ENCODE measurements around the gene ANKRD35. TPM values are rescaled to one million over a fixed set of nuclear protein-coding genes. Genes with fewer than 3 reads are reported as not detected.
A peak's percentile ranks its signal among the peaks of the same experiment; 100 is the strongest.

ANKRD35 gene
- polyA plus RNA-seq, 1 of the 3 experiments (the other 2 are of a cell fraction): 0.08 TPM

- no peak for TF ChIP-seq EZH2phosphoT487 (IDR thresholded peaks at IDR 0.05; ENCODE audit: borderline replicate concordance, low read depth)
- peak; percentile 75; the same call in 1 of the 2 replicates for TF ChIP-seq SIN3A (IDR thresholded peaks at IDR 0.05; ENCODE audit: borderline replicate concordance, low read depth, low read length)
- TF ChIP-seq FOSL2 (IDR thresholded peaks at IDR 0.05; ENCODE audit: borderline replicate concordance, low read depth): no peak
- TF ChIP-seq SMC3 (IDR thresholded peaks at IDR 0.05; ENCODE audit: low read depth, low read length): peak; percentile 75
- TF ChIP-seq USF1 (IDR thresholded peaks at IDR 0.05; ENCODE audit: borderline replicate concordance, low read depth): no peak
- TF ChIP-seq, protein P1, sequence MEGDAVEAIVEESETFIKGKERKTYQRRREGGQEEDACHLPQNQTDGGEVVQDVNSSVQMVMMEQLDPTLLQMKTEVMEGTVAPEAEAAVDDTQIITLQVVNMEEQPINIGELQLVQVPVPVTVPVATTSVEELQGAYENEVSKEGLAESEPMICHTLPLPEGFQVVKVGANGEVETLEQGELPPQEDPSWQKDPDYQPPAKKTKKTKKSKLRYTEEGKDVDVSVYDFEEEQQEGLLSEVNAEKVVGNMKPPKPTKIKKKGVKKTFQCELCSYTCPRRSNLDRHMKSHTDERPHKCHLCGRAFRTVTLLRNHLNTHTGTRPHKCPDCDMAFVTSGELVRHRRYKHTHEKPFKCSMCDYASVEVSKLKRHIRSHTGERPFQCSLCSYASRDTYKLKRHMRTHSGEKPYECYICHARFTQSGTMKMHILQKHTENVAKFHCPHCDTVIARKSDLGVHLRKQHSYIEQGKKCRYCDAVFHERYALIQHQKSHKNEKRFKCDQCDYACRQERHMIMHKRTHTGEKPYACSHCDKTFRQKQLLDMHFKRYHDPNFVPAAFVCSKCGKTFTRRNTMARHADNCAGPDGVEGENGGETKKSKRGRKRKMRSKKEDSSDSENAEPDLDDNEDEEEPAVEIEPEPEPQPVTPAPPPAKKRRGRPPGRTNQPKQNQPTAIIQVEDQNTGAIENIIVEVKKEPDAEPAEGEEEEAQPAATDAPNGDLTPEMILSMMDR (IDR thresholded peaks at IDR 0.05): peak; percentile 97
- TF ChIP-seq POLR2AphosphoS5 (IDR thresholded peaks at IDR 0.05; ENCODE audit: low read depth, low read length): peak; percentile 51; the same call in 1 of the 2 replicates
- no peak for TF ChIP-seq JUND (IDR thresholded peaks at IDR 0.05)
- peak; percentile 10; the same call in 1 of the 2 replicates for TF ChIP-seq GABPA (IDR thresholded peaks at IDR 0.05; ENCODE audit: low read depth)
Measured at GRCh38 chr1:145845514-145846161, 40.0 kb downstream of the ANKRD35 start, which contains the start of gene NUDT17 (continued).

GRCh38 chr1:145845144-145845513 lies 40.5 kb downstream of the ANKRD35 start:
- ChIA-PET CTCF (interaction anchor here (0.6 to 5.7 kb wide), 38 partner anchors 8 to 246 kb away, joined by 3 to 162 read pairs (median 6); partner anchors contain the start of genes ANKRD34A, ANKRD35, HJV and ITGA10), POLR2A (interaction anchor here (0.7 to 5.6 kb wide), 3 partner anchors 13 to 82 kb away, joined by 3 to 66 read pairs (median 4); partner anchors contain the start of genes PIAS3, POLR3C, RBM8A and RNF115)
- Histone ChIP-seq H3K4me1 (ENCODE audit: control insufficient read depth in 1 of 2, insufficient read depth in 2 of 2, low read depth in 1 of 2, low read length in 1 of 2) (peaks cover 1 to 13% of the 10 kb centered on the region in 2 experiments; a peak in 2 of 4 replicates), H3K9me2 (no peaks in the 10 kb centered on the region), H2AFZ (ENCODE audit: low read depth) (peak overlapping the region; percentile 77; the same call in 1 of the 2 replicates), H4K20me1 (ENCODE audit: insufficient read depth) (no peaks in the 10 kb centered on the region), H3K9ac (peak overlapping the region; percentile 73), H3K9me3 (no peaks in the 10 kb centered on the region), H3K27ac (ENCODE audit: low read depth in 2 of 2, low read length in 1 of 2) (no peak overlapping the region; a peak in 1 of 4 replicates), H3F3A (replicated peaks; ENCODE audit: insufficient read depth) (peaks cover 46% of the 10 kb centered on the region), H3K79me2 (ENCODE audit: insufficient read depth) (no peaks in the 10 kb centered on the region), H3K27me3 (ENCODE audit: insufficient read depth) (no peaks in the 10 kb centered on the region), H3K36me3 (replicated peaks in 1 of 2; ENCODE audit: control insufficient read depth in 1 of 2, insufficient read depth in 2 of 2, low read length in 1 of 2) (peaks cover 35 to 57% of the 10 kb centered on the region in 2 experiments), H3K4me2 (peak overlapping the region; percentile 96), H3K4me3 (ENCODE audit: low read depth in 2 of 2, low read length in 1 of 2) (peak overlapping the region; percentile 60 to 68)
- no peak for DNase-seq
- under 1% methylated on average over 4 of the region's 4 CpGs for WGBS (ENCODE audit: low lambda C conversion rate)
- TF ChIP-seq RCOR1 (IDR thresholded peaks at IDR 0.05; ENCODE audit: low read length) (no peak), RXRA (IDR thresholded peaks at IDR 0.05; ENCODE audit: borderline replicate concordance, low read depth) (no peak)
